GM08714 (cell line): Measurements from ENCODE around the gene ADRB1.

ENCODE experiments used
- H3K4me3 ChIP-seq: fragments of 200-500 bp; sonication (Bioruptor generic); 2 replicates; pipeline ENCODE4 v1.5.1; 2014; ENCODE audit warnings: mild to moderate bottlenecking, low read length, inconsistent platforms
- ZNF274 ChIP-seq: IDR thresholded peaks from 2 replicates; pipeline ENCODE4 v1.6.1; 2012; ENCODE audit warnings: mild to moderate bottlenecking, low read depth, low read length

ADRB1 gene

DNA sequence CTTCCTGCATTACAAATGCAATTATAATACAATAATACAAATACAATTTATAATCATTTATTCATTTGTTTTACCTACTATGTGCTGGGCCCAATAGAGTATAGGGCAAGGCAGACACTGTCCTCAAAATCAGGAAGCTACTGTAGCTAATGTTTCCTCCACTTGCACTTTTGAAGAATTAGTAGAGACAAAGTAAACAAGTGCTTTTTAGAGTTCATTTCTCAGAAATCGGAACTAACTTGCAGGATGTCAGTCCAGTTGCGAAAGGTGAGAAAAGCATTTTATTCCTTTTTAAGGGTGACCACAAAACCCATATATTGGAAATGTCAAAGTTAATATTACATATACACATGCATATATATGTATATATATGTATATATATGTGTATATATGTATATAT, 14.2 kb downstream of the ADRB1 start:
- no peak for TF ChIP-seq ZNF274
- no peak overlapping the region for H3K4me3 ChIP-seq

DNA sequence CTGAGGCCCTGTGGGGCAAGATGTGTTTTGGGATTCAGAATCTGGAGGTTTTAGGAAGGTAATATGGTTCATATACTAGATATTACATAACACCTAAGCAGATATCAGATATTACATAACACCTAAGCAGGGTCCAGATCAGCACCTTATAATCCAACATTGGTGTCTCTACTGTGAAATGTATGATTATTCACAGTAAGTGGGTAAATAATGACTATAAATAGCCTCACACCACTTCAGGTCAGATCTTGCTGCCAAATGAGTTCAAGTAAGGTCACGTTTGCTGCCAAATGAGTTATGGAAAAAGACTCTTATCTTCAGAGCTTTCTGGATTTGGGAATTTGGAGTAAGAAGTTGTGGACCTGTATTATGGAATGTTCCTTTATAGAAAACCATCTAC, 14.6 kb downstream of the ADRB1 start:
- no peak overlapping the region for H3K4me3 ChIP-seq
- no peak for TF ChIP-seq ZNF274

DNA sequence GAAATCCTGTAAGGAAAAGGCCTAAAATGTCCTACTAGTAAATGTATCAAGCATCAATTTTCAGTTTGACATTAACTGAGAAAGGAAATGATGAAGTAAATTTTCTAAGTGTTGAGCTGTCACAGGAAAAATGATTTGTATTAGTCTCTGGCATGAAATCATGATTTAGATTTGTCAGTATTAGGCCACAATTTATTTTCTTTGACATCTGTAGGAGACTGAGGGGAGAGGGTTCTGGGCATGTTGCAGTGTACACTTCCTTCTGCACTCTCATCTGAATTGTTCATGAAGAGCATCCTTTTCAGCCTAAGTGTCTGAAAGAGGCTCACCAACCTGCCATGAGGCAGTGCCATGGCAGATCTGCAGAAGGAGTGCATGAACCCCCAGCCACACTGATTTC, 15.9 kb downstream of the ADRB1 start:
- no peak overlapping the region for H3K4me3 ChIP-seq
- no peak for TF ChIP-seq ZNF274

DNA sequence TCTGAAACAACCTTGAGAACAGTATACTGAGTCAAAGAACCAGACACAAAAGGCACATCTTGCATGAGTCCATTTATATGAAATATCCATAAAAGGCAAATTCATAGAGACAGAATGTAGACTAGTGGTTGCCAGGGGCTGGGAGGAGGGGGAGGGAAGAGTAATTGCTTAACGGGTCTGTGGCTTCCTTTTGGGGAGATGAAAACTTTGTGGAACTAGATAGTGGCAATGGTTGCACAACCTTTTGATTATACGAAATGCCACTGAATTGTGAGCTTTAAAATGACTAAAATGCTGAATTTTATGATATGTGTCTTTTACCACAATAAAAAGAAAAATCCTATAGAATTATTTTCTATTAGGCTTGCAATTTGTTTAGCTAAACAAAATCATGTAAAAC, 16.8 kb downstream of the ADRB1 start:
- H3K4me3 ChIP-seq = no peak overlapping the region
- no peak for TF ChIP-seq ZNF274

DNA sequence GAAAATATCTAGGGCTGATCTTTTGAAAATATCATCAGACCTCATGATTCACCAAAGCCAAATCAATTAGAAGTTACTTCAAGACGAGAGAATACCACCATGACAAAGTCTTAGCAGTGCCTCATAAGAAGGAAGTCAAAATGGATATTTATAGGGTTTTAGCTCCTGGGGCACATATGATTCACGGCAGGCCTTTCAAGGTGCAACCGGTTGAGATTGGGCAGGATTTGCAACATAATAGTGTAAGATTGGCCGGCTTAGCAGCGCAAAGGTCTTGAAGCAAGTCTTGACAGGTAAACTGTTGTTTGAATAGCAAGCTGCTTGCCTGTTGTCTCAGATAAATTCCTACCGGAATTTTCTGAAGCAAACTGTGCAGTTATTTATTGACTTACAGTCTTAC, 17.5 kb downstream of the ADRB1 start:
- H3K4me3 ChIP-seq = no peak overlapping the region
- no peak for TF ChIP-seq ZNF274

DNA sequence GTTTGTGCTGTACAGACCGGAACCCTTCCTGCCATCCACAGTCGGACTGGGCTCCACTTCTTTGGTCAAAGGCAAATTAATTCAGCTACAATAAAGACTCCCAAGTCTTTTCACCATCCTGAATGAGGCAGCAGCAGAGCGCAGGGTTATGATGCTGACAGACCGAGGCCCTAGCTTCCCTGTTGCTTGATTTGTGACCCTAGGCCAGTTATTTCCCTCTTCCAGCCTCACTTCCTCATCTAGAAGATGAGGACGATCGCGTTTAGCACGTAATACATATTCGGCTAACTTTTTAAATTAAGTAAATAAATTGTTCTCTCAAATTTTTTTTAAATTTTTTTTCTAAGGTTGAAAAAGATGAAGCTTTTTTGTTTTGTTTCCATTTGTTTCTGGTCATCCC, 18.1 kb downstream of the ADRB1 start:
- no peak overlapping the region for H3K4me3 ChIP-seq
- no peak for TF ChIP-seq ZNF274

DNA sequence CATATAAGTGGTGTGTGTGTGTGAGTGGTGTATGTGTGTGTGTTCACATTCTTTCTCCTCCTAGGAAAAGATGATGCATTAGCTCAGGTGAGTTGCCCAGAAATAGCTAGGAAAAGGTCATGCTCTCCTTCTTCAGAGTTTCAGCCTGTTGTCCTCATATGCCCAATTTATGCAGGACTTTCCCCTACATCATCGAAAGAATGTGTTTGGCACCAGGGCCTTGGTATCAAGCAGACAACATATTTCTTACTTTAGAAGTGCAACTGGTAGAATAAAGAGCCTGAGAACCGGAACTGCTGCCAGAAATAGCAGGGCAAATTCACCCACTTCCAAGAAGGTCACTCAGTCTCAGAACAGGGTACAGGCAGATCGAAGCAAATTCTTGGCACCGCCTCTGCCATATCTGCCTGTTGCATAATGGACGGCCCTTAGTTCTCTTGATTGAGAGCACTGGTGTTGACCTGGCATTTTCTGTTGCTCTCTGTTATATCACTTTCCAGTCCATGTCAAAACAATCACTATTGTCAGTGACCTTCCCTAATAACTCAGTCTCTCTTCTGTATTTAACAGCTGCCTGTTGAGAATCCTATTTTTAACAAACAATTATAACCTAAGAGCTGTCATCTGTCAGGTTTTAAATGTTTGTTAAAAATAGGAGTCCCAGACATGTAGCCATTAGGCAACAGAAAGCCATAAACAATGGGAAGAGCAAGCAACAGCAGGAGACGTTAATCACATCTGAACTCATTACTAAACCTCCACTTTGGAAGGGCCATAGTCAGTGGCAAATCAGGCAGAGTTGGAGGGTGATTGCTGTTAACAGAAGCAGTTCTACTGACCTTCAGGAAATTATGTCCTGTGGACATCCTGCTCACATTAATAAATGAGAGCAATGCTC, 20.7 kb downstream of the ADRB1 start:
- H3K4me3 ChIP-seq = no peak overlapping the region
- no peak for TF ChIP-seq ZNF274

DNA sequence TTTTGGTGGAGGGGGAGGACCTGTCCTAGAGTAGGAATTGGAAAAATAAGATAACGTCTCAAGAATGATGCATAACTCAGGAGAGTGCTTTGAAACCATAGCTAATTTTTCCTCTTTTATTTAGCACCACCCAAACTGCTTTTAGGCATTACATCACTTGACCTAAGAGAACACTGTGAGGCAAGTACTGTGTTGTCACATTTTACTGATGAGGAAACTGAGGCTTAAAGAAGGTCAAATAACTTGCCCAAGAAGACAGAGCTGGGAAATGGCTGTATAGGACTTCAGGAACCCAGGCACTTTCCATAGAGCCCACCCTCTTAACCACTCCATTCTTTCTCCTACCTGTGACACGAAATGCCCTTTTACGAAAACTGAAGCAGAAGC, 21.4 kb downstream of the ADRB1 start:
- H3K4me3 ChIP-seq = no peak overlapping the region
- TF ChIP-seq ZNF274 = no peak

DNA sequence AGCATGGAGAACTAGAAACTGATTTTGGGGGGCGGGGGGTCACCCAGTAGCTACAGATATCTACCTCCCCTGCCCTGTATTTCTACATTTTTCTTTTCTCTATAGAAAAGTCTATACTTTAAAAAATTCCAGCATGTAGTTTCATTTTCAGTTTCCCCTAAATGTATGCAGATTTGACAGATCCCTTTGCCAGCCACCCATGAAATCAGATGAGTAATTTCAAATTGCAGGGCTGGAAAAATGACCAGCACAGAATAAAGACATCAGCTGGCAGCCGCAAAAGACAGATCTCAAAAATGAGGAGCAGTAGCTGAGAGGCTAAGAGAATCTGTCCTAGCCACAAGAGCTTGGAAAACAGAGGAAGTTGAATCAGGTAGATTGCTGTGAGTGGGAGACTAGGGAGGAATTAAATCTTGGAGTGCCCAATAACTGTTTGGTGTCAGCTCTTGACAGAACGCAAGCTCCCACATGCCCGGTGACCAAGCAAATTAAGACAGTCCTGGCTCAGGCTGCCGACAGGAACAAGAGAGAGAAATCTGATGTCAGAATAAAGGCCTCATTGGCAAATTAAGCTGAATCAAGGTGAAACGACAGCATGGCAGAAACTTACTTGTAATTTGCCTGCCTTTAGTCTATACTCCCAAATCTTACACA, 24.5 kb downstream of the ADRB1 start:
- no peak overlapping the region for H3K4me3 ChIP-seq
- TF ChIP-seq ZNF274 = no peak

DNA sequence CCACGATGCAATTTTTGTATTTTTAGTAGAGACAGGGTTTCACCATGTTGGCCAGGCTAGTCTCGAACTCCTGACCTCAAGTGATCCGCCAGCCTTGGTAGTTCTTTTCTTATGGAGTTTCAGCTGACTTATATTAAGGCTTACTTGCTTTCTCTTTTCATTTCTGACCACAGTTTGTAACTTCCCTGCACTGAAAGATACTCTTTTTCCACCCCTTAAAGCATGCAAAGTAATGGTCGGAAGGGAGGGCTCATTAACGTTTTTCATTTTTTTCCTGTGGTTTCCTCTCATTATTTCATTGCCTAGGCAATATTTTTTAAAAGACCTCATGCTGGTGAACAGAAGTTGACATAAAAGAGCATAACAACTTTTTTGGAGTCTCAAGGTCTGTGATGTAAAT, 27.0 kb downstream of the ADRB1 start:
- no peak overlapping the region for H3K4me3 ChIP-seq
- no peak for TF ChIP-seq ZNF274

DNA sequence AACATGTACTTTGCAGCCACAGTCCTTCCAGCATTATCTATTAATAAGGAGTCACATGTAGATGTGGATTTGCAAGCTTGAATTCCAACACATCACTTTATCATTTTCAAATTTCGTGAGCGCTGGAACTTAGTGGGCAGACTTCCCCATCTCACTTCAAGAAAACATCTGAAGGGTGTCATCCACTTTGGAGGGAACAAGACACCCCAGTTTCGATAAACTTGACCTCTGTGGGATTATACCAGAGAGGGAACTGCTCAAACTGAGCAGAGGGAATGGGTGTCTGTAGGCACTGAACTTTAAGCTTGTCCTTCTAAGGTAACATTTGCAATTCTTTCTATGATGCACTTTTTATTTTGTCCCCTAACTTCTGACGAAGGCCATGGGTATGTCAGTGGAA, 27.5 kb downstream of the ADRB1 start:
- H3K4me3 ChIP-seq = no peak overlapping the region
- TF ChIP-seq ZNF274 = no peak

DNA sequence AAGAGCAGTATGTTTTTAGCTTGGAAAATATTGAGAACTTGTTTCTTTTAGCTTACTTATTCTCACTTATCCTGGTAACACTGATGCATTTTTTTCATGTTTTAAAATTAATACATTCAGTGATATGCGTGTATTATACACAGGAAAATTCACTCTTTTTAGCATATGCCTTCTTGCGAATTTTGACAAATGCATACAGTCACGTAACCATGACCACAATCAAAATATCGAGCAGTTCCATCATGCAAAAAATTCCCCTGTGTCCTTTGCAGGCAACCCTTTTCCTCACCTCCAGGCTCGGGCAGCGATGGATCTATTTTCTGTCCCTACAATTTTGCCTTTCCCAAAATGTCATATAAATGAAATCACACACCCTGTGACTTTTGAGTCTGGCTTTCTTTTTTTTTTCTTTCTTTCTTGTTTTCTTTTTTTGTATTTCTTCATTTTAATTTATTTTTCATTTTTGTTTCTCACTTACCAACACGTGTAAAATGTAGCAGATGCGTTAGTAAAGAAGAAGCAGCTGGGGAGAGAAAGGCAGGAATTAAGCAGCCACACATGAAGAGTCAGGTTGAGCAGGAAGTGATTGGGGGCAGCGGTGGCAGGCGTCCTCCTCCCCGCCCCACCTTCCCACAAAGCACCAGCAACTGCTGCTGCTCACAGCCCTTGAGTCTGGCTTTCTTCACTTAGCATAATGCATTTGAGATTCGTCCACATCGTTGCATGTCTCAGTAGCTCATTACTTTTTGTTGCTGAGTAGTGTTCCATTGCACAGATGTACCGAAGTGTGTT, 29.9 kb downstream of the ADRB1 start:
- H3K4me3 ChIP-seq = no peak overlapping the region
- no peak for TF ChIP-seq ZNF274

DNA sequence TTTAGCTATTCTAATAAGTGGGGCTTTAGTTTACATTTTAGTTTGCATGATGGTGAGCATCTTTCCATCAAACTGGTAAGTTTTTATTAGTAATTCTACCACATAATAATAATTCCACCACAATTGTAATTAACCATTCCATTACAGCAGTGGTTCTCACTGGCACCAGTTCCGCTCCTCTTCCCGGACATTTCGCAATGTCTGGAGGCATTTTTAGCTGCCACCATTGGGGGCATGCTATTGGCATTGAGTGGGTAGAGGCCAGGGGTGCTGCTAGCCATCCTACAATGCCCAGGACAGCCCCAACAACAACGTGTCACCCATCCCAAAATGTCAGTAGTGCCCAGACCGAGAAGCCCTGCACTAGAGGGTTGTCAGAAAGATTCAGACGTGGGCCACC, 31.4 kb downstream of the ADRB1 start:
- no peak overlapping the region for H3K4me3 ChIP-seq
- no peak for TF ChIP-seq ZNF274

DNA sequence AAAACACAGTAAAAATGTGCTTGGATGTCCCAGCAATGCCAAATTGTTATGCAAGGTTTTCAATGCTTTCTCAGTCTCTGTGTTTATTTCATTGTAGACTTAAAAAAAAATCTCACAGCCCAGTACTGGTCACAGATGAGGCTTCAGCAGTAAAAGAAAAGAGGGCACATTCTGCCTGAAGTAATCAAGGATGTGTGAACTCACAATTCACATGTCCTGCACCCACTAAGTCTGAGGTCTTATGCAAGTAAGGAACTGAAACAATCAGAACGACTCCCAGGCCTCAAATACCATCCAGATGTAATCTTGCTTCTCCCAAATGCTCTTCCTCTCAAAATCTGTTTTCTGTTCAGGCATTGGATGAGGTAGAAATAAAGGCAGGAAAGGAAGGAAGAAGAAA, 33.7 kb downstream of the ADRB1 start:
- TF ChIP-seq ZNF274 = no peak
- H3K4me3 ChIP-seq = no peak overlapping the region

DNA sequence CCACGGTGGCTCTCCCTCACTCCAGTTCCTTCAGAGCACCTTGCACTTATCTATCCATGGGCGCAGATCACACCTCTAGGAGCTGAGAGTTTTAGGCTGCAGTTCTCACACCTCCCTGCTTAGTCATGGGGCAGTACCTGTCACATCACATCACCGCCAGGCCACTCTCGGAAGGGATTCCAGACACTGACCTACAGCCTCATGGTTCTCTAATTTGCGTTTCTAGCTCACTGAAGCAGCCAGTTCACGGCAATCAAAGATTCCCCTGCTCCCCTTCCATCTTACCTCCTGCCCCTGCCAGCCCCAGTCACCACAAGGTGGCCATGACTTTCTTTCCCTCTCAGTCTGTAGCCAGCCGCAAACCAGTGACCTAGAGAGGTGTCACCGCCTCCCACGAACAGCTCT, 34.2 kb downstream of the ADRB1 start:
- no peak for TF ChIP-seq ZNF274
- H3K4me3 ChIP-seq = no peak overlapping the region
